22Rv1 (cell line): ENCODE data around the gene DOCK7.
"Not testable (repeated sequence)": the region's sequence is repeated elsewhere in the genome, so short reads cannot be mapped to it uniquely, and the experiment has no call there.

Experiments used
- CTCF ChIP-seq: fragments of 450-650 bp; IDR thresholded peaks from 2 replicates; pipeline ENCODE4 v1.5.1; 2017; ENCODE audit warnings: mild to moderate bottlenecking
- ZFX ChIP-seq: fragments of 450-650 bp; IDR thresholded peaks from 2 replicates; pipeline ENCODE4 v1.6.1; 2017; ENCODE audit warnings: antibody characterized with exemption, borderline replicate concordance

GRCh38 chr1:62694479-62694878 lies 6.3 kb upstream of the DOCK7 start:
- not testable (repeated sequence) for TF ChIP-seq CTCF, ZFX
